Measurements from ENCODE around the gene PHLDA1.

DNA sequence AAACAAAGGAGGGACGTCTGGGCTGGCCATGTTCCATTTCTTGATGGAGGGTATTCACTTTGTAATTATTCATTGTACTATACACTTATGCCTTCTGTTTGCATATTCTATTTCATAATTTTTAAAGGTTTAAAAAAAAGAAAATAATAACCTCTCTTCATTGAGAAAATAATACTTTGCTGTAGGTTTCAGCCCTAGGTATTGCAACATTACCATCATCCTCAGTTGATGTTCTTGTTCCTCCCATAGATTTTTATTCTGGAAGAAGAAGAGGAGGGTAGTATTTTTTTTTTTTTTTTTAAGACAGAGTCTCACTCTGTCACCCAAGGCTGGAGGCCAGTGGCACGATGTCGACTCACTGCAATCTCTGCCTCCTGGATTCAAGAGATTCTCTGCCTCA is 54.7 kb downstream of the PHLDA1 start:
- no peak for TF ChIP-seq EZH2 (IDR thresholded peaks at IDR 0.05; ENCODE audit: borderline replicate concordance, low read depth, low read length, severe bottlenecking)
- TF ChIP-seq, protein P1, sequence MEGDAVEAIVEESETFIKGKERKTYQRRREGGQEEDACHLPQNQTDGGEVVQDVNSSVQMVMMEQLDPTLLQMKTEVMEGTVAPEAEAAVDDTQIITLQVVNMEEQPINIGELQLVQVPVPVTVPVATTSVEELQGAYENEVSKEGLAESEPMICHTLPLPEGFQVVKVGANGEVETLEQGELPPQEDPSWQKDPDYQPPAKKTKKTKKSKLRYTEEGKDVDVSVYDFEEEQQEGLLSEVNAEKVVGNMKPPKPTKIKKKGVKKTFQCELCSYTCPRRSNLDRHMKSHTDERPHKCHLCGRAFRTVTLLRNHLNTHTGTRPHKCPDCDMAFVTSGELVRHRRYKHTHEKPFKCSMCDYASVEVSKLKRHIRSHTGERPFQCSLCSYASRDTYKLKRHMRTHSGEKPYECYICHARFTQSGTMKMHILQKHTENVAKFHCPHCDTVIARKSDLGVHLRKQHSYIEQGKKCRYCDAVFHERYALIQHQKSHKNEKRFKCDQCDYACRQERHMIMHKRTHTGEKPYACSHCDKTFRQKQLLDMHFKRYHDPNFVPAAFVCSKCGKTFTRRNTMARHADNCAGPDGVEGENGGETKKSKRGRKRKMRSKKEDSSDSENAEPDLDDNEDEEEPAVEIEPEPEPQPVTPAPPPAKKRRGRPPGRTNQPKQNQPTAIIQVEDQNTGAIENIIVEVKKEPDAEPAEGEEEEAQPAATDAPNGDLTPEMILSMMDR (IDR thresholded peaks at IDR 0.05; ENCODE audit: extremely low read depth in 1 of 2, insufficient read depth in 1 of 2, low read depth in 1 of 2, low read length in 2 of 2), result no peak
